GM19328 (cell line): ENCODE data around the gene COA1.
"Not testable (repeated sequence)": the region's sequence is repeated elsewhere in the genome, so short reads cannot be mapped to it uniquely, and the experiment has no call there.

Experiments
- ATAC-seq: cut with Tn5 transposase; IDR thresholded peaks from one replicate; pipeline ENCODE4 v1.9.1; 2021; ENCODE audit warnings: mild to moderate bottlenecking, moderate library complexity; ENCODE audit not compliant: unreplicated experiment

The COA1 gene

GRCh38 chr7:43729214-43729923, at the start of gene COA1:
Gene COA1, minus strand, starts transcription at chr7:43729523. Its CDS starts 80,909 bp downstream, at chr7:43648614.
- peak; percentile 86 for ATAC-seq

GRCh38 chr7:43778293-43779044, 49.1 kb upstream of the COA1 start:
- ATAC-seq = not testable (repeated sequence)

GRCh38 chr7:43775255-43775654, 45.9 kb upstream of the COA1 start:
- not testable (repeated sequence) for ATAC-seq

- ATAC-seq = not testable (repeated sequence)
Observed at GRCh38 chr7:43773268-43773667, 43.9 kb upstream of the COA1 start.

- ATAC-seq = no peak
Observed at GRCh38 chr7:43771573-43771972, 42.2 kb upstream of the COA1 start.

GRCh38 chr7:43771128-43771527, 41.8 kb upstream of the COA1 start:
- ATAC-seq = no peak

GRCh38 chr7:43769791-43770465, 40.6 kb upstream of the COA1 start:
- ATAC-seq = no peak

- ATAC-seq = no peak
Observed at GRCh38 chr7:43769281-43769680, 40.0 kb upstream of the COA1 start.

- ATAC-seq = no peak
Observed at GRCh38 chr7:43768887-43769272, 39.6 kb upstream of the COA1 start.

GRCh38 chr7:43768201-43768886, 39.0 kb upstream of the COA1 start:
- no peak for ATAC-seq

- ATAC-seq = no peak
Observed at GRCh38 chr7:43767311-43767710, 38.0 kb upstream of the COA1 start.

GRCh38 chr7:43766564-43766963, 37.2 kb upstream of the COA1 start:
- no peak for ATAC-seq

- no peak for ATAC-seq
Observed at GRCh38 chr7:43764807-43765491, 35.6 kb upstream of the COA1 start.

GRCh38 chr7:43764039-43764761, 34.9 kb upstream of the COA1 start:
- ATAC-seq = no peak

- ATAC-seq = no peak
Observed at GRCh38 chr7:43763183-43763582, 33.9 kb upstream of the COA1 start.

- ATAC-seq = no peak
Observed at GRCh38 chr7:43761938-43762692, 32.8 kb upstream of the COA1 start.

GRCh38 chr7:43761382-43761781, 32.1 kb upstream of the COA1 start:
- ATAC-seq = no peak

- no peak for ATAC-seq
Observed at GRCh38 chr7:43760861-43761260, 31.5 kb upstream of the COA1 start.
